Superior temporal gyrus (tissue), 1 donor: ENCODE results near the gene MACROH2A1.

ENCODE experiments used
- DNase-seq: peaks from one replicate; pipeline ENCODE4 v3.0.0-alpha.2; 2016; ENCODE audit errors: extremely low spot score

MACROH2A1 gene

GRCh38 chr5:135353952-135354721, 44.9 kb downstream of the MACROH2A1 start:
- DNase-seq: no peak

GRCh38 chr5:135350536-135350935, 48.5 kb downstream of the MACROH2A1 start:
- no peak for DNase-seq

- DNase-seq: no peak
Observed at GRCh38 chr5:135349886-135350285, 49.1 kb downstream of the MACROH2A1 start.

GRCh38 chr5:135349451-135349850, 49.6 kb downstream of the MACROH2A1 start:
- DNase-seq: no peak

- DNase-seq: no peak
Observed at GRCh38 chr5:135348918-135349317, 50.1 kb downstream of the MACROH2A1 start.

GRCh38 chr5:135347392-135347791, 51.6 kb downstream of the MACROH2A1 start:
- DNase-seq: no peak

DNA sequence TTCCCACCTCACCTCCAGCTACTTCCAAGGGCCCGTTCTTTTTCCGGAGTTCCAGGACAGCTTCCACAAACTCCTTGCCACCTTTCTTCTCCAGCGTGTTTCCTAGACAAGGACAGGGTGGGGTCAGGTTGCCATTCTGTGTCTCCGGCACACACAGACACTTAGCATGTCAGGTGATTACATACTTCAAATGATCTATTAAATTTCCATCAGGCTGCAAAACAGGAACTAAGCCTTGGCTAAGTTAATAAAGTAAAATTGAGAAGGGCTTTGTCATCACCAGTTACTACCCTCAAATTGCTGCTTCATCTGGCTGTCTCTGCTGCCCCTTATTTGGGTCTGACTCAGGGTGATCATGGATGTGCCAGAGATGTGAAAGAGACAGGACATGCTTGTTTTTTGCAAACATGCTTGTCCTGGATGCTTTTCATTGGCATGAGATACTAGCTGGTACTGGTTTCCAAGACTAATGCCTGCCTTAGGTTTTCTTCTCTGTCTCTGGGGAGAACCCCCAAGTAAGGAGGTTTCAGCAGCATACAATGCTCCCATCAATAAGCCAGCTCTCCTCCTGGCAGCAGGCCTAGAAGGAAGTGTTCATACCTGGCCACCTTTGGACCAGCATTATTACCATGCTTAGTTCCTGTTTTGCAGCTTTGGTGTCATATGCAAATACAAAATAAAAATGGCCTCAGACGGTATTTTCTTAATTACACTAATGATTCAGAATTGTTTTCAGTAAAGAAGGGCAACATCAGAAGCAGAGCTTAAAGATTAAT, 52.9 kb downstream of the MACROH2A1 start:
- DNase-seq: no peak

DNA sequence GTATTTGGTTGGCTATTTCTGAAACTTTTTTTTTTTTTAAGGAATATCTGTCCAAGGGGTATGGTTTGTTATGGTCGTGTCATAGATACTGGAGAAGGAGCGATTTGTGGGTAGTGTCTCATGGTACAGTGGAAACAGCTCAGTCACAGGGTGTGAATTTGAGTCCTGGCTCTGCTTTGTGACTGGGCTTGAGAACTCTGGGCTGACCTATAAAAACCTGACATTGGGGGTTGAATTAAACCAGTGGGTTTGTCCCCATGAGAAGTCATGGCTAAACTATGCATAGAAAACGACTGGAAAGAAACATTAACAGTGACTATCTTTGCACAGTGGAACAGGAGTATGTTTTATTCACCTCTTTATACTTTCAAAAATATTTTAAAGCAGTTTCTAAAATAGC, 54.7 kb downstream of the MACROH2A1 start:
- DNase-seq: no peak

DNA sequence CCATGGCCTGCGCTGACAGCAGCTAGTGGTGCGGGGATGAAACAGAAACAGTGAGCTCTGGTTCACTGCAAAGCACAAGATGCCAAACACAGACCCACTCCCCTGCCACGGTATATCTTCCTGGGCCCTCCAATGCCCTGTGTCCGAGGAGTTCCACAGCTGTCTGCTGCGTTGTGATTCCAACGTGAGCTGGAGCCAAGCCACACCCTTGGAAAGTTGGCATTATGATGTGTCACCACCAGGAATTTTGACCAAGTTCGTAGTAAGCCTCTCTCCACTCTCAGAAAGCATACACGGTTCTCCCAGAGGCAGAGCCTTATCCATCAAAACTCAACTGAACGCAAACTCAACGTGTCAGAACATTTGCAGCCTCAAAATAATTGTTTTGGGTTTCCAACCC, 55.6 kb downstream of the MACROH2A1 start:
- DNase-seq: no peak

DNA sequence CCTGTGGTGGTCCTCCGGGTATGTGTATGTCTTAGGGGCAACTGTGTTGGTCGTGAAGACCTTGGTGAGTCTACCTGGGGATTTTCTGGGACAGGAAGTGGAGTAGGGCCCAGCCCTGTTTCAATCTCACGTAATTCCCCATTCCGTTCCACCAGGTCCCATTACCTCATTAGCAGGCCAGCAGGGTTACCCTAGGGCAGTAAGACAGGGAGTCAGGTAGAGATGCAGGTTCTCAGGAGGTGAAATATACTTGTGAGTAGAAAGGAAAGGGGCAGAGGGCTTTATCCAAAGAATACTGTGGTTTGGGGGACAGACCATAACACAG, 56.5 kb downstream of the MACROH2A1 start:
- DNase-seq: no peak

GRCh38 chr5:135341696-135342550, 57.1 kb downstream of the MACROH2A1 start:
- DNase-seq: no peak

GRCh38 chr5:135341016-135341666, 57.9 kb downstream of the MACROH2A1 start:
- no peak for DNase-seq

DNA sequence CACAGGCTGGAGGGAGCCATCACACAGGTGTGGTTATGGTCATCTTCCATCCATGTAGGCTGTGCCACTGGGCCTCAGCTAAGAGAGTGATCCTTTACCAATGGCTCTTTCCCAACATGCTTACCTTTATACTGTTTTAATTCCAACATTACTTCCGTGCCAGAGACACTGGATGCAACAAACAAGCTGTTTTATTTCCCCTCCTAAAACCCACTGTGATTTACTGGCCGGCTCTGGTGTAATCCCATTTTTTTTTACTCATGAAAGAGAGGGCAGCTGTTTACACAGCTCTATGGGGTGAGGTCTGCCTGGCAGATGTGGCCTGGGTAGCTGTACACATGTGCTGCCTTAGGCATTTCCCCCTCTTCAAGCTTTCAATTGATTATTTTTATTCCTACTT, 58.5 kb downstream of the MACROH2A1 start:
- DNase-seq: no peak

GRCh38 chr5:135339623-135340022, 59.4 kb downstream of the MACROH2A1 start:
- no peak for DNase-seq

DNA sequence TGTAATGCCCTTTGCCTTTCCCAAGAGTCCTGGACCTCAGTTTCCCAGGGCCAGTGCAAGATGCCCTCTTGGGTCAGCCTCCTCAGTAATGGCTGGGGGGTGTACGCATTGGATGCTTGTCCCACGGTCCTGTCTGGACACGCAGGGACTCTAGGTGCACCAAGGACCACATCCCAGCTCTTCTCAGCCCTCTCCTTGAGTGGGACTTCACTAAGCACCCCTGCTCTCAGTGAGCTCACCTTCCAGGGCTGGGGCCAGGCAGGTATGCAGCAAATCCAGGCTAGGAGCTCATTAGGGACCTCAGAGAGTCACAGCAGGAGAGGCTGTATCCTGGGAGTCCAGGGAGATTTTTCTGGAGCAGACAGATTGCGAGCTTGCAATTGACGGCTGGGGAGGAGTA, 59.8 kb downstream of the MACROH2A1 start:
- no peak for DNase-seq

GRCh38 chr5:135337064-135337463, 62.0 kb downstream of the MACROH2A1 start:
- peak; percentile 66 for DNase-seq

- DNase-seq: no peak
Observed at GRCh38 chr5:135335031-135335828, 63.8 kb downstream of the MACROH2A1 start.

- DNase-seq: no peak
Observed at GRCh38 chr5:135333732-135334515, 65.1 kb downstream of the MACROH2A1 start.

- peak; percentile 86 for DNase-seq
Observed at GRCh38 chr5:135332519-135333150, 66.4 kb downstream of the MACROH2A1 start.

- DNase-seq: no peak
Observed at GRCh38 chr5:135331612-135332011, 67.4 kb downstream of the MACROH2A1 start.
